HG03066 (cell line): ENCODE results near the gene SDR39U1.

Experiments used
- ATAC-seq: cut with Tn5 transposase; IDR thresholded peaks from one replicate; pipeline ENCODE4 v1.9.1; 2021; ENCODE audit warnings: low read depth; ENCODE audit not compliant: unreplicated experiment

Gene SDR39U1

DNA sequence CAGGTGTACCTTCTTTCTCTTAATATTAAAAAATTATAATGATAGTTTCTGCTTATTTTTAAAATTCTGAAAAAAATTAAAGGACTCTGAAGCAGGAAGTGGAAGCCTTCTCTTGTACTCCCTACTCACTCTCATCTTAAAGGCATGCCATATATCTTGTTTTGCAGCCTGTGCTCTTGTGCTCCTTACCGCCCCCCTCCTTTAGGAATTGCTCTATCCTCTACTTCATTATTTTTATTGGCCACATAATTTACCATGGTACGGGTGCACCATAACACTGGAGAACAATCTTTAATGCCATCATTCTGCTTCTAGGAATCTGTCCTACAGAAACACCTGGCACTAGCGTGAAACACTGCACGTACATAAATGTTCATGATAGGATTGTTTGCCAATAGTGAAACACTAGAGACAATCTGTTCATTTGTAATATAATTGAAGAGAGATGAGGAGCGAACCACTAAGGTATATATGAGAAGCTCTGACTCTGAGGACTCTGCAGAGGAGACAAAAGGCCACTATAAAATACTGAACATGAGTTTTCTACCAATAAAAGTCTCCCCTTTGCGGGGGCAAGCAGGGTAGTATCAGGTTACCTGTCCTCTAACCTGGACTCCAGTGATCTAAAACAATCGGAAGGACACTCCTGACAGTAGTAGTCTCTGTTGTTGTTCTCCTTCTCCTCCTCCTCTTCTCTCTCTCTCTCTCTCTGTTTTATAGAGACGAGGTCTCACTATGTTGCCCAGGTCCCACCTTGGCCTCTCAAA is 50.1 kb downstream of the SDR39U1 start:
- ATAC-seq: no peak

DNA sequence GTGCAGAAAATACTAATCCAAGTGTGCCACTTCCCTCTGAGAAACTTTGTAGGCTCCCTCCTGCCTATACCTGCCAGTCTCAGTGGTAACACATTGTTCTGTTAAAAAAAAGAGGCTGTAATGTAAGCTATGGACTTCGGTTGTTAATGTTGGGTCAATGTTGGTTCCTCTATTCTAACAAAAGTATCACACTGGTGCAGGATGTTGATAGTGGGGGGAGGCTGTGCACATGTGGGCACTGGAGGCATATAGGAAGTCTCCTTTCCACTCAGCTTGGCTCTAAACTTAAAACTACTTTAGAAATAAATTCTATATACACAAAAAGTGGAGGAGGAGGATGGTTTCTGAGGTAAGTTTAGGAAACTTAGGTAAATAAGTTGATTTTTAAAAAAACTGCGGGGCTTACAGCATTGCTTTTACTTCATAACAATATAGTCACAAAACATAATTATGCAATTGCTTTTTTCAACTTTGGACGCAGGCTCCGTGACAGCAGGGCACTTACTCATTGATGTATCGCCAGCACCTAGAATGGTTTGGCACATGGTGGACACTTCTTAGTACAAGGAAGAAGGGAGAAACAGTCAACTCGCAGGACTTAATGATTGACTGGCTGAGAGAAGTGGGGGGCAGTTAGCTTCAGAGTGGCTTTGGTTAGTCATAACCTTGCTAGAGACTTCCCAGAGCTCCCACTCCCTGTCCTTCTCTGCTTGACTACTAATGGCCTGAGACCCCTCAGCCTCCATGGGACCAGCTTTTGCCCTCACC is 51.7 kb downstream of the SDR39U1 start:
- ATAC-seq: no peak
